ENCODE results near the gene NCOA7. TPM values are rescaled to one million over a fixed set of nuclear protein-coding genes. Genes with fewer than 3 reads are reported as not detected.

NCOA7 gene
- total and polyA plus RNA-seq, 10 of the 15 experiments (the other 5 are each of a cell fraction or from before 2014, with no cell fraction given), result 18.9 to 50.3 (median 34.2) TPM

DNA sequence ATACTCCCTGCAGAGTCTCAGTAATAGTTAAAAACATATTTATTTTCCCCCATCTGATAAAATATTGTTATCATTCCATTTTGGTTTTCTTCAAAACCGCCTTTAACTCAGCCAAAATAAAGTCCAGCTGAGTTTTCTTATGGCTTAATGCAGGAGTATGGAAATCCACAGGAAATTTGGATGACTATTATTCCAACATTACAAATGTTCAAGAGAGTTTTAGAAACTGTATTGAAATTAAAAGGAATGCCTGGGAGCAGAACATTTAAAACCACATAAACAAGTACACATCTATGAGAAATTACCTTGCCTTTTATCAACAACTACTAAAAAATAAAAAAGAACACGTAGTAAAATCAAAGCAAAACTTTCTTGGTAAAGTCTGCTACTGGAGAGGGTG lies 45.7 kb downstream of the NCOA7 start:
- H2AFZ ChIP-seq (ENCODE audit: control insufficient read depth, low read depth, low read length), result no peak overlapping the region
- no peak overlapping the region for H3K4me2 ChIP-seq (ENCODE audit: control insufficient read depth, insufficient read depth)
- no TSS peak for BruUV-seq (replicated peaks)
- no peaks in the 10 kb centered on the region for H3K27me3 ChIP-seq (replicated peaks in 1 of 2; ENCODE audit: control insufficient read depth in 2 of 2, insufficient read depth in 2 of 2, low read length in 1 of 2)
- ChIA-PET RAD21 (ENCODE audit: unreplicated experiment) (interaction anchor here (8.2 kb wide), 1 partner anchor 42 kb away, joined by 135 read pairs; the partner anchor contains the start of gene NCOA7), SMC1A (ENCODE audit: uncharacterized antibody, unreplicated experiment) (interaction anchor here (3.6 to 13.4 kb wide), 2 partner anchors 43 to 53 kb away, joined by 13 to 161 read pairs; partner anchors contain the start of gene NCOA7), POLR2A (no interaction called here), CTCF (interaction anchor here (1.1 to 3.4 kb wide), 4 partner anchors 41 to 120 kb away, joined by 6 to 30 read pairs (median 18); partner anchors contain the start of genes HINT3 and NCOA7)
- H3K4me3 ChIP-seq, result no peak overlapping the region
- no peak for TF ChIP-seq ESRRA (IDR thresholded peaks at IDR 0.05; ENCODE audit: low read length)
- TF ChIP-seq DPF2 (IDR thresholded peaks at IDR 0.05), result no peak
- peaks cover 16% of the 10 kb centered on the region for H3K79me2 ChIP-seq (ENCODE audit: control insufficient read depth, insufficient read depth, low read length)
- no peaks in the 10 kb centered on the region for H4K20me1 ChIP-seq (ENCODE audit: control insufficient read depth, insufficient read depth)
- ATAC-seq (no peak), DNase-seq (ENCODE audit: low read depth, low spot score) (no peak), FAIRE-seq (no peak)
- WGBS (ENCODE audit: insufficient coverage, insufficient replicate concordance, low lambda C conversion rate, missing lambda C conversion rate), result 91% methylated on average over 2 of the region's 2 CpGs
- H3K9ac ChIP-seq (ENCODE audit: control insufficient read depth, insufficient read depth, low read length), result no peak overlapping the region
- H3K9me3 ChIP-seq (replicated peaks; ENCODE audit: control insufficient read depth, insufficient read depth, low read length), result no peaks in the 10 kb centered on the region
- no peak overlapping the region for H3K27ac ChIP-seq (ENCODE audit: control insufficient read depth, insufficient read depth)
- no peaks in the 10 kb centered on the region for H3K36me3 ChIP-seq (ENCODE audit: control insufficient read depth in 2 of 2, insufficient read depth in 2 of 2, low read length in 1 of 2)
- H3K4me1 ChIP-seq (ENCODE audit: control insufficient read depth, insufficient read depth, low read length), result peaks cover 18% of the 10 kb centered on the region
- intact Hi-C loops (cut with micrococcal nuclease; ENCODE audit: unreplicated experiment) (no loop called here), in situ Hi-C loops (cut with MboI) (no loop called here)

GRCh38 chr6:125839471-125839870 lies 48.7 kb downstream of the NCOA7 start:
- RAD21 ChIA-PET (ENCODE audit: unreplicated experiment), result interaction anchor here (0.9 to 1.1 kb wide), 2 partner anchors 47 to 58 kb away, joined by 3 to 6 read pairs; no protein-coding TSS in a partner anchor
- Histone ChIP-seq H3K4me1 (ENCODE audit: control insufficient read depth, insufficient read depth, low read length) (no peaks in the 10 kb centered on the region), H4K20me1 (ENCODE audit: control insufficient read depth, insufficient read depth) (no peaks in the 10 kb centered on the region), H3K36me3 (ENCODE audit: control insufficient read depth in 2 of 2, insufficient read depth in 2 of 2, low read length in 1 of 2) (no peaks in the 10 kb centered on the region), H2AFZ (ENCODE audit: control insufficient read depth, low read depth, low read length) (no peak overlapping the region), H3K4me3 (no peak overlapping the region), H3K9ac (ENCODE audit: control insufficient read depth, insufficient read depth, low read length) (no peak overlapping the region), H3K27me3 (replicated peaks in 1 of 2; ENCODE audit: control insufficient read depth in 2 of 2, insufficient read depth in 2 of 2, low read length in 1 of 2) (no peaks in the 10 kb centered on the region), H3K4me2 (ENCODE audit: control insufficient read depth, insufficient read depth) (no peak overlapping the region), H3K27ac (ENCODE audit: control insufficient read depth, insufficient read depth) (no peak overlapping the region), H3K79me2 (ENCODE audit: control insufficient read depth, insufficient read depth, low read length) (peaks cover 7% of the 10 kb centered on the region), H3K9me3 (replicated peaks; ENCODE audit: control insufficient read depth, insufficient read depth, low read length) (no peaks in the 10 kb centered on the region)
- in situ Hi-C loops (cut with MboI) (no loop called here), intact Hi-C loops (cut with micrococcal nuclease; ENCODE audit: unreplicated experiment) (no loop called here)
- CTCF ChIA-PET, result interaction anchor here (0.6 to 2.1 kb wide), 11 partner anchors 10 to 118 kb away, joined by 3 to 7 read pairs (median 3); partner anchors contain the start of gene HINT3
- ATAC-seq, result no peak
- DNase-seq (ENCODE audit: low read depth, low spot score), result no peak
- 84% methylated on average over 7 of the region's 7 CpGs for WGBS (ENCODE audit: insufficient coverage, insufficient replicate concordance, low lambda C conversion rate, missing lambda C conversion rate)
- POLR2A ChIA-PET, result interaction anchor here (0.6 to 1.0 kb wide), 2 partner anchors 35 to 50 kb away, joined by 3 to 5 read pairs; no protein-coding TSS in a partner anchor
- no peak for TF ChIP-seq POLR2AphosphoS5 (IDR thresholded peaks at IDR 0.05; ENCODE audit: low read length)
- TF ChIP-seq SKIL (IDR thresholded peaks at IDR 0.05; ENCODE audit: low read depth, poor library complexity, severe bottlenecking), result no peak
- TF ChIP-seq, protein P1, sequence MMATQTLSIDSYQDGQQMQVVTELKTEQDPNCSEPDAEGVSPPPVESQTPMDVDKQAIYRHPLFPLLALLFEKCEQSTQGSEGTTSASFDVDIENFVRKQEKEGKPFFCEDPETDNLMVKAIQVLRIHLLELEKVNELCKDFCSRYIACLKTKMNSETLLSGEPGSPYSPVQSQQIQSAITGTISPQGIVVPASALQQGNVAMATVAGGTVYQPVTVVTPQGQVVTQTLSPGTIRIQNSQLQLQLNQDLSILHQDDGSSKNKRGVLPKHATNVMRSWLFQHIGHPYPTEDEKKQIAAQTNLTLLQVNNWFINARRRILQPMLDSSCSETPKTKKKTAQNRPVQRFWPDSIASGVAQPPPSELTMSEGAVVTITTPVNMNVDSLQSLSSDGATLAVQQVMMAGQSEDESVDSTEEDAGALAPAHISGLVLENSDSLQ (IDR thresholded peaks at IDR 0.05), result no peak
- TF ChIP-seq SIX5 (IDR thresholded peaks at IDR 0.05; ENCODE audit: low read depth, low read length, severe bottlenecking), result no peak
- TF ChIP-seq HCFC1 (IDR thresholded peaks at IDR 0.05; ENCODE audit: low read length), result no peak
- FAIRE-seq, result no peak
- SMC1A ChIA-PET (ENCODE audit: uncharacterized antibody, unreplicated experiment), result interaction anchor here (0.9 to 13.4 kb wide), 4 partner anchors 8 to 46 kb away, joined by 3 to 161 read pairs (median 4); partner anchors contain the start of gene NCOA7
- BruUV-seq (replicated peaks), result no TSS peak

Measured in GM12878 (cell line).